A673 (cell line): Measurements from ENCODE around the gene TSC22D2. TPM values are rescaled to one million over a fixed set of nuclear protein-coding genes. Genes with fewer than 3 reads are reported as not detected.

Experiments
- BruUV-seq: library from RNA; stranded (reverse); fragments of 400-500 nt; replicated peaks from 2 replicates; lab custom pipeline; 2021; lab: Mats Ljungman, UMichigan
- CTCF ChIA-PET: fragments of 300-600 bp; sonication (Branson Sonifier 250); formaldehyde crosslinking; loops from one replicate; lab custom pipeline; 2022; ENCODE audit warnings: antibody characterized with exemption; lab: Charles Lee
- POLR2A ChIA-PET: fragments of 300-600 bp; sonication (Branson Sonifier 250); formaldehyde crosslinking; loops from one replicate; lab custom pipeline; 2022; ENCODE audit warnings: antibody characterized with exemption; ENCODE audit not compliant: low non-redundant PET; lab: Charles Lee
- DNase-seq: peaks from one replicate; pipeline ENCODE4 v3.0.0-alpha.2; 2015; ENCODE audit warnings: low spot score
- H3K27ac ChIP-seq: fragments of 200-600 bp; sonication (generic); 2 replicates; pipeline ENCODE4 v1.5.1; 2016; ENCODE audit warnings: mixed run types, low read depth, mild to moderate bottlenecking, mixed read lengths, antibody characterized with exemption, low read length; ENCODE audit not compliant: poor library complexity, severe bottlenecking
- H3K27me3 ChIP-seq: fragments of 200-600 bp; sonication (generic); replicated peaks from 2 replicates; pipeline ENCODE4 v1.6.1; 2017; ENCODE audit warnings: mixed run types, low read depth, mild to moderate bottlenecking, mixed read lengths, antibody characterized with exemption, low read length; ENCODE audit not compliant: insufficient read depth, poor library complexity
- H3K36me3 ChIP-seq: fragments of 200-600 bp; sonication (generic); 2 replicates; pipeline ENCODE4 v1.6.1; 2016; ENCODE audit warnings: mixed run types, mild to moderate bottlenecking, mixed read lengths, antibody characterized with exemption, low read length; ENCODE audit not compliant: insufficient read depth, poor library complexity, severe bottlenecking
- H3K4me1 ChIP-seq: fragments of 200-600 bp; sonication (generic); 2 replicates; pipeline ENCODE4 v1.6.1; 2017; ENCODE audit warnings: mixed run types, mild to moderate bottlenecking, mixed read lengths, antibody characterized with exemption, low read length; ENCODE audit not compliant: insufficient read depth, poor library complexity, severe bottlenecking
- H3K4me3 ChIP-seq: fragments of 200-600 bp; sonication (generic); 2 replicates; pipeline ENCODE4 v1.5.1; 2016; ENCODE audit warnings: low read depth, mixed run types, mild to moderate bottlenecking, mixed read lengths, low read length; ENCODE audit not compliant: poor library complexity, severe bottlenecking
- H3K9me3 ChIP-seq: fragments of 200-600 bp; sonication (generic); 2 replicates; pipeline ENCODE4 v1.6.1; 2016; ENCODE audit warnings: mixed run types, low read depth, mild to moderate bottlenecking, mixed read lengths, antibody characterized with exemption, low read length; ENCODE audit not compliant: poor library complexity, severe bottlenecking
- EZH2 ChIP-seq: fragments of 200-600 bp; sonication (generic); IDR thresholded peaks from 2 replicates; pipeline ENCODE4 v1.6.1; 2017; ENCODE audit warnings: borderline replicate concordance, low read depth, mild to moderate bottlenecking, mixed read lengths, antibody characterized with exemption, low read length; ENCODE audit not compliant: poor library complexity, severe bottlenecking
- intact Hi-C: fragments of 100-400 bp; cut with micrococcal nuclease; formaldehyde crosslinking; loops from one replicate; pipeline ENCODE4 v1.10.0; 2022; ENCODE audit not compliant: unreplicated experiment
- total RNA-seq: library from RNA; stranded (reverse); gene quantifications from 2 replicates; pipeline ENCODE4 v1.2.3, GENCODE V29; 2021
- TF ChIP-seq, protein P1 (sequence below): fragments of 300-800, 200-600 bp; sonication (generic); conservative IDR thresholded peaks from 2 replicates; pipeline ENCODE4 v1.5.1; 2017; ENCODE audit warnings: low read depth, mild to moderate bottlenecking, antibody characterized with exemption, low read length, moderate library complexity, mixed read lengths

The TSC22D2 gene
- total RNA-seq, 1 experiment from 2014 or later: 28.9 TPM

DNA sequence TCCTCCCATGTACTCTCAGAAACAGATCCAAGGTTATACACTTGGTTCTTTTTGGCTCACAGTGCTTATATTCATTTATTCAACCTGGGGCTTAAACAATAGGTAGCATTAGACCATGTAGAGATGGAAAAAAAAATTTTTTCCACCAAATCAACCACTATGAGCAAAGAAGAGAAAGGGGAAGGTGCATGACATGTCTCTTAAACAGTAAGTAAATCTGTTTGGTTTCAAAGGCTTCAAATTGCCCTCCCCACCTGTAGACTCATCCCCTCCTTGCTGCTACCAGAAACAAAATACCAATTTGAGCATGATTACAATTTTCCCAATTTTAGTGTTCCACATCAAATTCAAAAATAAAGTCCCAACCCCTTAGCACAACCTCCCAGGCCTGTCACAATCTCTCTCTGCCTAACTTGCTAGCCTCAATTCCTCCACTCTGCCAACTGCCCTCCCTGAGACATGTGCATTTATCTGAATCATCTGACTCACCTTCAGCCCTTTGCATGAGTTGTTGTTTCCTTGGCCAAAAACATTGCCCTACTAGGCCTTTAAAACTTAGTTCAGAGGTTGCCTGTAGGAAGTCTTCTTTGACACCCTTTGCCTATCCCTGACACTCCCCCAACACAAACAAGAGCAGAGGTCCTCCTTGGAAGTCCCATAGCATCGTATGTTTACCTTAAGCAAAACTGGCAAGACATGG lies 30.3 kb upstream of the TSC22D2 start:
- DNase-seq: no peak
- ChIA-PET POLR2A (interaction anchor here (0.6 kb wide), 1 partner anchor 117 kb away, joined by 4 read pairs; no protein-coding TSS in a partner anchor), CTCF (no interaction called here)
- H3K27me3 ChIP-seq: no peaks in the 10 kb centered on the region
- no TSS peak for BruUV-seq
- no peaks in the 10 kb centered on the region for H3K36me3 ChIP-seq
- H3K9me3 ChIP-seq: no peaks in the 10 kb centered on the region
- intact Hi-C loops: no loop called here
- no peak overlapping the region for H3K27ac ChIP-seq
- no peak for TF ChIP-seq EZH2
- TF ChIP-seq, protein P1, sequence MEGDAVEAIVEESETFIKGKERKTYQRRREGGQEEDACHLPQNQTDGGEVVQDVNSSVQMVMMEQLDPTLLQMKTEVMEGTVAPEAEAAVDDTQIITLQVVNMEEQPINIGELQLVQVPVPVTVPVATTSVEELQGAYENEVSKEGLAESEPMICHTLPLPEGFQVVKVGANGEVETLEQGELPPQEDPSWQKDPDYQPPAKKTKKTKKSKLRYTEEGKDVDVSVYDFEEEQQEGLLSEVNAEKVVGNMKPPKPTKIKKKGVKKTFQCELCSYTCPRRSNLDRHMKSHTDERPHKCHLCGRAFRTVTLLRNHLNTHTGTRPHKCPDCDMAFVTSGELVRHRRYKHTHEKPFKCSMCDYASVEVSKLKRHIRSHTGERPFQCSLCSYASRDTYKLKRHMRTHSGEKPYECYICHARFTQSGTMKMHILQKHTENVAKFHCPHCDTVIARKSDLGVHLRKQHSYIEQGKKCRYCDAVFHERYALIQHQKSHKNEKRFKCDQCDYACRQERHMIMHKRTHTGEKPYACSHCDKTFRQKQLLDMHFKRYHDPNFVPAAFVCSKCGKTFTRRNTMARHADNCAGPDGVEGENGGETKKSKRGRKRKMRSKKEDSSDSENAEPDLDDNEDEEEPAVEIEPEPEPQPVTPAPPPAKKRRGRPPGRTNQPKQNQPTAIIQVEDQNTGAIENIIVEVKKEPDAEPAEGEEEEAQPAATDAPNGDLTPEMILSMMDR: no peak
- peaks cover 18% of the 10 kb centered on the region for H3K4me1 ChIP-seq
- H3K4me3 ChIP-seq: no peak overlapping the region

DNA sequence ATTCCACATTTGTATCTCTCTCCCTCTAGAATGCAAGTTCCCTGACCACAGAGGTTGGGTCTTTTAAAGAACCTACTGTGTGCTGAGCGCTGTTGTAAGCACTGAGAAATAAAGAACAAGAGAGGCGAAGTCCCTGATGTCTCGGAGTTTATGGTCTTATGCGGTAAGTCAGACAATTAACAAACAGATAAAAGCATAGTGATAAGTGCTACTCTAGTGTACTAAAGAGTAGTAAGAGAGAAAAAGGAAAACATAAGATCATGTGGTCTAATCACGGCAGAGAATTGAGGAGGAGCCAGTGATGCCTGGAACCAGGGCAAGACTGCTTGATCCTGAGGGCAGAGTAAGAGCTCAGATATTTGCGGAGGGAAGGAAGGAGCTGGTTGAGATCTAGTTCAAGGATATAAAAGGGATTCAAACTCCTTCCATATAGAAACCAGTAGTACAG lies 29.8 kb upstream of the TSC22D2 start:
- H3K27ac ChIP-seq: no peak overlapping the region
- no peaks in the 10 kb centered on the region for H3K27me3 ChIP-seq
- no peaks in the 10 kb centered on the region for H3K36me3 ChIP-seq
- ChIA-PET POLR2A (no interaction called here), CTCF (no interaction called here)
- BruUV-seq: no TSS peak
- TF ChIP-seq, protein P1: no peak
- no peak for TF ChIP-seq EZH2
- H3K9me3 ChIP-seq: no peaks in the 10 kb centered on the region
- DNase-seq: no peak
- peaks cover 18% of the 10 kb centered on the region for H3K4me1 ChIP-seq
- intact Hi-C loops: no loop called here
- H3K4me3 ChIP-seq: no peak overlapping the region

DNA sequence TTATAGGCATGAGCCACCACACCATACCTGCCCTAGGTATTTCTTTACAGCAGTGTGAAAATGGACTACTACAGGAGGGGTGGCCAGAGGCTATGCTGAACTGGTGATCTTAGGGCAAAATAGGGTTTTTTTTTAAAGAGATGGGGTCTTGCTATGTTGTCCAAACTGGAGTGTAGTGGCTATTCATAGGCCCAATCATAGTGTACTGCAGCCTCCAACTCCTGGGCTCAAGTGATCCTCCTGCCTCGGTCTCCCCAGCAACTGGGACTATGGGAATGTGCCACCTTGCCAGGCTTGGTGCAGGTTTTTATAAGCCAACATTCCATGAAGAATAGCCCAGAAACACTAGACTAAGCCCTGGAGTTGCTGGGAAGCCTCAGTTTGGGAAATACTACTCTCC lies 28.6 kb upstream of the TSC22D2 start:
- BruUV-seq: no TSS peak
- DNase-seq: no peak
- Histone ChIP-seq H3K27me3 (no peaks in the 10 kb centered on the region), H3K4me3 (no peak overlapping the region), H3K36me3 (no peaks in the 10 kb centered on the region), H3K27ac (no peak overlapping the region), H3K9me3 (no peaks in the 10 kb centered on the region), H3K4me1 (peaks cover 11% of the 10 kb centered on the region)
- TF ChIP-seq, protein P1: no peak
- TF ChIP-seq EZH2: no peak
- POLR2A ChIA-PET: no interaction called here
- intact Hi-C loops: no loop called here
- CTCF ChIA-PET: no interaction called here
